K562 (cell line): ENCODE results near the gene GCNT2. TPM values are rescaled to one million over a fixed set of nuclear protein-coding genes. Genes with fewer than 3 reads are reported as not detected.
"Not testable (repeated sequence)": the region's sequence is repeated elsewhere in the genome, so short reads cannot be mapped to it uniquely, and the experiment has no call there.

Experiments used
- ATAC-seq: fragments of 200-7000 bp; cut with Tn5 transposase; 3 replicates; pipeline ENCODE4 v1.9.1; 2020; ENCODE audit warnings: moderate library complexity
- BruUV-seq: library from RNA; stranded (reverse); fragments of 400-500 nt; replicated peaks from 2 replicates; lab custom pipeline; 2021; lab: Mats Ljungman, UMichigan
- CTCF ChIA-PET: fragments of 300-600 bp; formaldehyde crosslinking; extraction: SDS; loops from one replicate; lab custom pipeline; 2021; ENCODE audit warnings: low intra/inter-chr PET ratio; lab: Yijun Ruan, JAX
- POLR2A ChIA-PET: fragments of 300-600, 350-650 bp; sonication (Branson Sonifier 250); formaldehyde crosslinking; extraction: SDS; loops from one replicate; lab custom pipeline; 2021; ENCODE audit warnings: antibody characterized with exemption, inconsistent platforms; lab: Yijun Ruan, JAX
- DNase-seq, 4 experiments: peaks; one replicate each; pipeline versions ENCODE4 v3.0.0 to v3.0.0-alpha.2; 2011 to 2018; ENCODE audit warnings: low spot score in 3 of 4, mixed read lengths in 3 of 4; ENCODE audit errors: extremely low read depth in 1 of 4
- FAIRE-seq: peaks from 2 replicates; lab custom pipeline; 2011; peaks lifted over from hg19 to GRCh38; lab: Jason Lieb, UNC
- H2AFZ ChIP-seq: 2 replicates; pipeline ENCODE4 v1.6.0; 2011; ENCODE audit warnings: low read depth, low read length, control low read depth, inconsistent platforms
- H3K27ac ChIP-seq: fragments of 200-600 bp; 3 replicates; pipeline ENCODE4 v1.8.0; 2011; ENCODE audit warnings: low read depth, mild to moderate bottlenecking, control low read depth, inconsistent platforms, low read length, moderate library complexity, mixed read lengths; ENCODE audit errors: extremely low read depth
- H3K27me3 ChIP-seq, 2 experiments: fragments of 300-600 bp in 1 of 2; 2 replicates in 1 of 2; 3 replicates in 1 of 2; pipeline versions ENCODE4 v1.6.0 to v1.8.0; 2011; ENCODE audit warnings: inconsistent platforms in 2 of 2, low read length in 2 of 2, mild to moderate bottlenecking in 1 of 2, mixed read lengths in 1 of 2, moderate library complexity in 1 of 2; ENCODE audit not compliant: control insufficient read depth in 2 of 2, insufficient read depth in 2 of 2
- H3K36me3 ChIP-seq: fragments of 300-600 bp; 3 replicates; pipeline ENCODE4 v1.8.0; 2011; ENCODE audit warnings: mild to moderate bottlenecking, low read length, inconsistent platforms; ENCODE audit not compliant: control insufficient read depth, insufficient read depth
- H3K4me1 ChIP-seq, 2 experiments: fragments of 200-600 bp in 1 of 2; replicated peaks in 1 of 2; 2 replicates in 1 of 2; 3 replicates in 1 of 2; pipeline versions ENCODE4 v1.5.1 to v1.8.0; 2011; ENCODE audit warnings: inconsistent platforms in 2 of 2, low read length in 2 of 2, mild to moderate bottlenecking in 1 of 2, mixed read lengths in 1 of 2, moderate library complexity in 1 of 2; ENCODE audit not compliant: control insufficient read depth in 2 of 2, insufficient read depth in 2 of 2
- H3K4me2 ChIP-seq: 2 replicates; pipeline ENCODE4 v1.6.1; 2011; ENCODE audit warnings: low read length, control low read depth, inconsistent platforms, mixed read lengths; ENCODE audit not compliant: insufficient read depth
- H3K4me3 ChIP-seq: fragments of 200-600 bp; sonication (generic), shearing (Covaris generic); 2 replicates; pipeline ENCODE4 v1.5.1; 2016; ENCODE audit warnings: control low read depth, inconsistent platforms
- H3K79me2 ChIP-seq: fragments of 200-600 bp; 3 replicates; pipeline ENCODE4 v1.8.0; 2011; ENCODE audit warnings: low read length, inconsistent platforms; ENCODE audit not compliant: control insufficient read depth, insufficient read depth
- H3K9ac ChIP-seq, 2 experiments: 2 replicates each; pipeline versions ENCODE4 v1.6.0 to v1.6.1; 2011; ENCODE audit warnings: low read depth in 2 of 2, low read length in 2 of 2, control low read depth in 1 of 2, inconsistent platforms in 1 of 2, mild to moderate bottlenecking in 1 of 2, mixed read lengths in 1 of 2; ENCODE audit not compliant: insufficient read depth in 1 of 2
- H3K9me1 ChIP-seq: one replicate; pipeline ENCODE4 v1.6.0; 2011; ENCODE audit warnings: inconsistent platforms, mild to moderate bottlenecking, low read length, moderate library complexity; ENCODE audit not compliant: control insufficient read depth, insufficient read depth
- H3K9me3 ChIP-seq: replicated peaks from 2 replicates; pipeline ENCODE4 v1.5.1; 2011; ENCODE audit warnings: low read depth, low read length, inconsistent platforms; ENCODE audit not compliant: control insufficient read depth, insufficient read depth
- H4K20me1 ChIP-seq: replicated peaks from 2 replicates; pipeline ENCODE4 v1.6.1; 2011; ENCODE audit warnings: low read length, inconsistent platforms, mixed read lengths; ENCODE audit not compliant: control insufficient read depth, insufficient read depth
- MEIS2 ChIP-seq: fragments of 450-650 bp; IDR thresholded peaks from 2 replicates; pipeline ENCODE4 v1.6.1; 2014; ENCODE audit warnings: mild to moderate bottlenecking; ENCODE audit not compliant: partially characterized antibody
- PBX2 ChIP-seq, 2 experiments: IDR thresholded peaks in 1 of 2; conservative IDR thresholded peaks in 1 of 2; 2 replicates each; pipeline ENCODE4 v1.6.1; 2016; ENCODE audit warnings: low read depth in 2 of 2, mild to moderate bottlenecking in 1 of 2, missing compliant biosample characterization in 1 of 2, missing genetic modification characterization in 1 of 2, moderate library complexity in 1 of 2
- PKNOX1 ChIP-seq: fragments of 450-650 bp; IDR thresholded peaks from 2 replicates; pipeline ENCODE4 v1.6.1; 2016
- WGBS: fragments of 100-300 bp; shearing (Covaris generic); methylation state at CpG from one replicate; pipeline ENCODE4 v1.1.6; 2016; ENCODE audit warnings: low coverage, mixed read lengths; ENCODE audit not compliant: insufficient coverage; ENCODE audit errors: missing lambda C conversion rate; 5-methylcytosine and 5-hydroxymethylcytosine counted together
- in situ Hi-C: fragments of 300-500 bp; cut with MboI; formaldehyde crosslinking; loops from 4 replicates; pipeline ENCODE4 v1.15.0; 2018; ENCODE audit warnings: inconsistent platforms, mixed read lengths
- intact Hi-C: fragments of 100-400 bp; cut with micrococcal nuclease; formaldehyde crosslinking; loops from 2 replicates; pipeline ENCODE4 v1.14.2; 2022
- polyA plus RNA-seq, 8 experiments: library from polyadenylated mRNA; depleted of rRNA in 4 of 8; stranded (reverse) in 5 of 8; unstranded in 3 of 8; fragments of >200 nt; fragmentation: Nextera tagmentation in 2 of 8; fragmentation: Illumina TruSeq in 1 of 8; extraction: Ambion mirVana in 2 of 8; extraction: Trizol in 1 of 8; gene quantifications; 2 replicates each; pipeline versions ENCODE4 v1.2.1 to v1.2.3, GENCODE V29; 2011 to 2014; ENCODE audit warnings: inconsistent platforms in 1 of 8, missing spikeins in 1 of 8
- total RNA-seq, 7 experiments: library from RNA; depleted of rRNA in 6 of 7; stranded (reverse); fragments of >200 nt in 6 of 7; fragmentation: Illumina TruSeq in 2 of 7; extraction: Trizol in 2 of 7; gene quantifications; 2 replicates each; pipeline versions ENCODE4 v1.2.1 to v1.2.3, GENCODE V29; 2011 to 2021; ENCODE audit warnings: low replicate concordance in 1 of 7

The GCNT2 gene
- total and polyA plus RNA-seq, 9 of the 15 experiments (the other 6 are each of a cell fraction or from before 2014, with no cell fraction given) = 0.78 to 2.6 (median 1.6) TPM

DNA sequence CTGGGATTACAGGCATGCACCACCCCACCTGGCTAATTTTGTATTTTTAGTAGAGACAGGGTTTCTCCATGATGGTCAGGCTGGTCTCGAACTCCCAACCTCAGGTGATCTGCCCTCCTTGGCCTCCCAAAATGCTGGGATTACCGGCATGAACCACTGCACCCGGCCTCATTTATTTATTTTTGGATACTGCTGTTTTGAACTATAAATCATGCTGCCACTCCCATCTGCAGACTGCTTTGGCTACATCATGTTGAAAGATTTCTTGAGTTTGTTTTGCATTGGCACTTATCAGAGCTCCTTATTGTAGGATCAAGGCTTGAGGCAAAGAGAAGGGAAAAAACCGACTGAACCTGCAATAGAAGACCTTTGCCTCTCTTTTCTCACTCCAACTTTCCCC lies 60.3 kb downstream of the GCNT2 start:
- H3K36me3 ChIP-seq; H3K9me3 ChIP-seq; H4K20me1 ChIP-seq; H2AFZ ChIP-seq; POLR2A ChIA-PET; DNase-seq; FAIRE-seq; ATAC-seq; H3K79me2 ChIP-seq; CTCF ChIA-PET; H3K27ac ChIP-seq; H3K9ac ChIP-seq; H3K9me1 ChIP-seq; in situ Hi-C loops; H3K4me2 ChIP-seq; BruUV-seq; intact Hi-C loops; H3K4me3 ChIP-seq; TF ChIP-seq PBX2 (CRISPR knock-in tag; IDR thresholded peaks at IDR 0.05; ENCODE audit: low read depth): not testable (repeated sequence)
- H3K27me3 ChIP-seq = peaks cover 2 to 20% of the 10 kb centered on the region in 2 experiments; a peak in 3 of 5 replicates
- H3K4me1 ChIP-seq = peaks cover 4 to 18% of the 10 kb centered on the region in 2 experiments; a peak in 4 of 5 replicates
- TF ChIP-seq PBX2 (tag; conservative IDR thresholded peaks at IDR 0.05; ENCODE audit: low read depth) (peak; percentile 79), MEIS2 (peak; percentile 85), PKNOX1 (peak; percentile 80)
- 10% methylated on average over 4 of the region's 4 CpGs for WGBS
